ENCODE data around the gene TNFSF15.

The TNFSF15 gene

GRCh38 chr9:114777821-114778609, 27.8 kb downstream of the TNFSF15 start (continued):
- TF ChIP-seq PATZ1 (CRISPR knock-in tag; IDR thresholded peaks at IDR 0.05; ENCODE audit: borderline replicate concordance), result no peak
- TF ChIP-seq TOX (CRISPR knock-in tag; IDR thresholded peaks at IDR 0.05; ENCODE audit: borderline replicate concordance), result no peak
- TF ChIP-seq ARNTL (CRISPR knock-in tag; IDR thresholded peaks at IDR 0.05; ENCODE audit: borderline replicate concordance, low read depth), result no peak
- TF ChIP-seq PPARA (CRISPR knock-in tag; IDR thresholded peaks at IDR 0.05; ENCODE audit: borderline replicate concordance), result no peak
- TF ChIP-seq ZFP30 (CRISPR knock-in tag; IDR thresholded peaks at IDR 0.05), result no peak
- TF ChIP-seq ZNF8 (CRISPR knock-in tag; IDR thresholded peaks at IDR 0.05), result no peak
- no peak for TF ChIP-seq GLIS3 (CRISPR knock-in tag; IDR thresholded peaks at IDR 0.05)
- TF ChIP-seq ZC3H10 (CRISPR knock-in tag; IDR thresholded peaks at IDR 0.05), result no peak
- TF ChIP-seq ISL1 (CRISPR knock-in tag; IDR thresholded peaks at IDR 0.05), result no peak
- no peak for TF ChIP-seq BACH2 (CRISPR knock-in tag; IDR thresholded peaks at IDR 0.05; ENCODE audit: borderline replicate concordance)

GRCh38 chr9:114776683-114777399, 29.0 kb downstream of the TNFSF15 start:
- ATAC-seq, result no peak
- TF ChIP-seq TOX (CRISPR knock-in tag; IDR thresholded peaks at IDR 0.05; ENCODE audit: borderline replicate concordance), result no peak
- no peak for TF ChIP-seq ZNF565 (CRISPR knock-in tag; conservative IDR thresholded peaks at IDR 0.05; ENCODE audit: low read depth)
- TF ChIP-seq RARB (CRISPR knock-in tag; IDR thresholded peaks at IDR 0.05), result no peak
- TF ChIP-seq ZNF8 (CRISPR knock-in tag; IDR thresholded peaks at IDR 0.05), result no peak
- TF ChIP-seq CREB5 (CRISPR knock-in tag; IDR thresholded peaks at IDR 0.05; ENCODE audit: low read depth), result no peak
- no peak for TF ChIP-seq ISL1 (CRISPR knock-in tag; IDR thresholded peaks at IDR 0.05)
- TF ChIP-seq ZFP3 (CRISPR knock-in tag; IDR thresholded peaks at IDR 0.05), result no peak
- no peak for TF ChIP-seq BACH2 (CRISPR knock-in tag; IDR thresholded peaks at IDR 0.05; ENCODE audit: borderline replicate concordance)
- no peak for TF ChIP-seq ARNTL (CRISPR knock-in tag; IDR thresholded peaks at IDR 0.05; ENCODE audit: borderline replicate concordance, low read depth)
- no peak for TF ChIP-seq OSR1 (CRISPR knock-in tag; IDR thresholded peaks at IDR 0.05)
- TF ChIP-seq PATZ1 (CRISPR knock-in tag; IDR thresholded peaks at IDR 0.05; ENCODE audit: borderline replicate concordance), result no peak
- TF ChIP-seq CSRNP3 (CRISPR knock-in tag; IDR thresholded peaks at IDR 0.05), result no peak
- TF ChIP-seq SNAI2 (CRISPR knock-in tag; IDR thresholded peaks at IDR 0.05), result no peak
- no peak for TF ChIP-seq TSHZ2 (CRISPR knock-in tag; IDR thresholded peaks at IDR 0.05)
- TF ChIP-seq ZFP30 (CRISPR knock-in tag; IDR thresholded peaks at IDR 0.05), result no peak
- no peak for TF ChIP-seq ESRRG (CRISPR knock-in tag; IDR thresholded peaks at IDR 0.05)
- no peak for TF ChIP-seq ZNF70 (CRISPR knock-in tag; IDR thresholded peaks at IDR 0.05)
- no peak for TF ChIP-seq GLIS3 (CRISPR knock-in tag; IDR thresholded peaks at IDR 0.05)

All from SK-N-SH treated with all-trans-retinoic acid at 6 μM for 48 hours (cell line).